GM12892 (cell line): ENCODE measurements around the gene LRRC46.

Experiments used
- POLR2A ChIP-seq: IDR thresholded peaks from 2 replicates; pipeline ENCODE4 v1.6.1; 2011; ENCODE audit warnings: low read depth, low read length, control low read depth
- POLR2AphosphoS5 ChIP-seq: IDR thresholded peaks from 2 replicates; pipeline ENCODE4 v1.6.1; 2011; ENCODE audit warnings: low read depth, low read length, control low read depth

DNA sequence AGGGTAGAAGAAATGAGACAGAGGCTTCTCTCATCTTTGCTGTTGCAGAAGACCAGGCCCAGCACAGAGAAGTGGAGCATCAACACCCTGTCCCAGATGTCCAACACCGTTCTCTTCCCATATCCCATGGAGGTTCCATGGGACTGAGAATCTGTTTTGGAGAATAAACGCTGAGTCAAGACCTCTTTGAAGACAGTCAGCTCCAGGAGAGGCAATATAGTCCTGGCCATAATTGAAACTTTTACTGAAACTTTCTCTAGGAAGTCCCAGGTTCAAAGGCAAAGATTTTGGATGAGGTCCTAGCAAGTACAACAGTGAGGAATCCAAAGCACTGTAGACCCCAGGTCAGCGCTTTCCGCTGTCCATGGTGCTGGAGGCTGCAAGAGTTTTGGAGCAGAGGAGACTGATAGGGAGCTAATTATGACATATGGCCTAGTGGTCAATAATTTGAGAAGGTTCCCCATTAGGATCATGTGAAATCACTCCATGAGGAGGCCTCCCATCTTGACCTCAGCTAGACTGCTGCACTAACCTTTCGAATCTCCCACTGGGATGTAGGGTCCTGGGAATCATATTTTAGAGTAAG is 45.8 kb upstream of the LRRC46 start:
- TF ChIP-seq POLR2A: no peak
- no peak for TF ChIP-seq POLR2AphosphoS5
